PC-9 (cell line): ENCODE measurements around the gene DLGAP3.

ENCODE experiments used
- EZH2 ChIP-seq: fragments of 200-600 bp; sonication (generic); IDR thresholded peaks from 2 replicates; pipeline ENCODE4 v1.8.0; 2017; ENCODE audit warnings: antibody characterized with exemption, low read depth
- TF ChIP-seq, protein P1 (sequence below): fragments of 200-600 bp; sonication (generic); conservative IDR thresholded peaks from 2 replicates; pipeline ENCODE4 v1.6.1; 2017; ENCODE audit warnings: mixed run types, antibody characterized with exemption, mild to moderate bottlenecking, moderate library complexity

DNA sequence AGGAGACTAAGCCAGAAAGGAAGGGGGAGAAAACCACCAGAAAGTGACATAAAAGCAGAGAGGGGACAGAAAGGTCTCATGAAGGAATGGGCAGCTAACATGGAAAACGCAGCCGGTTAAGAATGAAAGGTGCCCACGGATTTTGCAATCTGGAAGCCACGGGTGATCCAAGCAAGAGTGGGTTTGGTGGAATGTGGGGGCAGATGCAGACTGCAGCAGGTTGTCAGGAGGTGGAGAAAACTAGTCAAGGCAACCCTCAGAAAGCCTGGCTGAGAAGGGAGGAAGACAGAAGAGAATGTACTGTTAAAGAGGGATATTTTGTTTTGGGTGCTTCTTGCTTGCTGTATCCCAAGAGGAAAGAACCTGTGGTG, 57.3 kb downstream of the DLGAP3 start:
- TF ChIP-seq, protein P1, sequence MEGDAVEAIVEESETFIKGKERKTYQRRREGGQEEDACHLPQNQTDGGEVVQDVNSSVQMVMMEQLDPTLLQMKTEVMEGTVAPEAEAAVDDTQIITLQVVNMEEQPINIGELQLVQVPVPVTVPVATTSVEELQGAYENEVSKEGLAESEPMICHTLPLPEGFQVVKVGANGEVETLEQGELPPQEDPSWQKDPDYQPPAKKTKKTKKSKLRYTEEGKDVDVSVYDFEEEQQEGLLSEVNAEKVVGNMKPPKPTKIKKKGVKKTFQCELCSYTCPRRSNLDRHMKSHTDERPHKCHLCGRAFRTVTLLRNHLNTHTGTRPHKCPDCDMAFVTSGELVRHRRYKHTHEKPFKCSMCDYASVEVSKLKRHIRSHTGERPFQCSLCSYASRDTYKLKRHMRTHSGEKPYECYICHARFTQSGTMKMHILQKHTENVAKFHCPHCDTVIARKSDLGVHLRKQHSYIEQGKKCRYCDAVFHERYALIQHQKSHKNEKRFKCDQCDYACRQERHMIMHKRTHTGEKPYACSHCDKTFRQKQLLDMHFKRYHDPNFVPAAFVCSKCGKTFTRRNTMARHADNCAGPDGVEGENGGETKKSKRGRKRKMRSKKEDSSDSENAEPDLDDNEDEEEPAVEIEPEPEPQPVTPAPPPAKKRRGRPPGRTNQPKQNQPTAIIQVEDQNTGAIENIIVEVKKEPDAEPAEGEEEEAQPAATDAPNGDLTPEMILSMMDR = no peak
- no peak for TF ChIP-seq EZH2
